GM19193 (cell line): Measurements from ENCODE around the gene HBM.
"Not testable (repeated sequence)": the region's sequence is repeated elsewhere in the genome, so short reads cannot be mapped to it uniquely, and the experiment has no call there.

Source experiments
- POLR2A ChIP-seq: IDR thresholded peaks from 4 replicates; pipeline ENCODE4 v1.6.1; 2011; ENCODE audit not compliant: insufficient read depth, insufficient read length; ENCODE audit errors: extremely low read depth

HBM gene

DNA sequence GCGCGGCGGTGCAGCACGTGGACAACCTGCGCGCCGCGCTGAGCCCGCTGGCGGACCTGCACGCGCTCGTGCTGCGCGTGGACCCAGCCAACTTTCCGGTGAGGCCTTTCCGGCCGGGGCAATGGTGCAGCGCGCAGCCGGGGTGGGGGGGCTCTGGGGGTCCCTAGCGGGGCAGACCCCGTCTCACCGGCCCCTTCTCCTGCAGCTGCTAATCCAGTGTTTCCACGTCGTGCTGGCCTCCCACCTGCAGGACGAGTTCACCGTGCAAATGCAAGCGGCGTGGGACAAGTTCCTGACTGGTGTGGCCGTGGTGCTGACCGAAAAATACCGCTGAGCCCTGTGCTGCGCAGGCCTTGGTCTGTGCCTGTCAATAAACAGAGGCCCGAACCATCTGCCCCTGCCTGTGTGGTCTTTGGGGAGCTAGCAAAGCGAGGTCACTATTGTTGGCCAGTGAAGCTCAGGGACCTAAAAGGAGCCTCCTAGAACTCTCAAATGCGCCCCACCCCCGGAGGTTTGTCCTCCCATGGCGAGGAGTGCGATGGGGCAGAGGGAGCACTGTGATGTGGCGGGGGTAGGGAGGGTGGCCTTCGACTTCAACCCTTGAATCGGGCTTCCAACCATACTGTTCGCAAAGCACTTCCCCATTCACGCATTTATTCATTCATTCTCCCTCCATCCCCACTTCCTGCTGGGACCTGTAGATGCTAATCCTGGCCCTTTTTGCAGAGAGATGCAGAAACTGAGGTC lies 770 bp downstream of the HBM start:
- TF ChIP-seq POLR2A = no peak

DNA sequence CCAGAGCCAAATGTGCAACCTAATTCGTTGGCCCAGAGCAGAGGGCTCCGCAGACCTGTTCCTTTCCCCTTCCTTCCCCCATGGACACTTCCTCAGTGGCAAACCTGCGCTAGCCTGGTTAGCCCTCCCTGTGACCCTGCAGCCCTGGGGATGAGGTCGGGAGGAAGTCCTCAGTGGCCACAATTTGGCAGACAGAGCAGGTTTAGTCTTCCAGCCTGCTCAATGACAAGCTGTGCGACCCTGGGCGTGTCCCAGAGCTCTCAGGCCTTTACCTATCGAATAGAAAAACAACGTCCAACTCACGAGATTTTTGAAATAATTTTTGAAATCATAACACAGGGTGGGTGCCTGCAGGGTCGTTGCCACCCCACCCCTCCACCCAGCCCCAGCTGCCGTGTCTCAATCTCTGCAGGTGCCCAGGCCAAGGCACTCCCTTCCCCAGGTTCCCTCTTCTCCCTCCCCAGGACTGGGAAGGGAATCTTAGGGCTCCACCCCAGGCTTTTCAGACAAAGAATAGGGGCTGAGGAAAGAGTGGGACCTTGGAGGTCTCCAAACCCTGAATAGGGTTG lies 1.4 kb downstream of the HBM start:
- no peak for TF ChIP-seq POLR2A

DNA sequence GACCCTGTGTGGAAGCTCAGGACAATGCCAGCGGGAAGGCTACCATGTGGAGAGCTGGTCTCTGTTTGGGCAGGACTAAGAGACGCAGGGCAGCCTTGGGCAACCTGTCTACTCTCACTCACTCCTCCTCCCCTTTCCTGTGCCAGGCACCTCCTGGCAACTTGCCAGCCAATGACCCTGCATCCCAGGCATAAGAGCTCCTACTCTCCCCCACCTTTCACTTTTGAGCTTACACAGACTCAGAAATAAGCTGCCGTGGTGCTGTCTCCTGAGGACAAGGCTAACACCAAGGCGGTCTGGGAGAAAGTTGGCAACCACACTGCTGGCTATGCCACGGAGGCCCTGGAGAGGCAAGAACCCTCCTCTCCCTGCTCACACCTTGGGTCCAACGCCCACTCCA lies 2.6 kb downstream of the HBM start:
- no peak for TF ChIP-seq POLR2A

DNA sequence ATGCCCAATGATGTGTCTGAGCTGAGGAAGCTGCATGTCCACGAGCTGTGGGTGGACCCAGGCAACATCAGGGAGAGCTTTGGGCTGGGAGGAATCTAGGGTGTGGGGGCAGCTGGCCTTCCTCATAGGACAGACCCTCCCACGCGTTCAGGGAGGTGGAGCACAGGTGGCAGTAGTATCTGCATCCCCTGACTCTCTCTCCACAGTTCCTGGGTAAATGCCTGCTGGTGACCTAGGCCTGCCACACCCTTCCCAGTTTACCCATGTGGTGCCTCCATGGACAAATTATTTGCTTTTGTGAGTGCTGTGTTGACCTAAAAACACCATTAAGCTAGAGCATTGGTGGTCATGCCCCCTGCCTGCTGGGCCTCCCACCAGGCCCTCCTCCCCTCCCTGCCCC lies 3.2 kb downstream of the HBM start:
- TF ChIP-seq POLR2A = no peak

DNA sequence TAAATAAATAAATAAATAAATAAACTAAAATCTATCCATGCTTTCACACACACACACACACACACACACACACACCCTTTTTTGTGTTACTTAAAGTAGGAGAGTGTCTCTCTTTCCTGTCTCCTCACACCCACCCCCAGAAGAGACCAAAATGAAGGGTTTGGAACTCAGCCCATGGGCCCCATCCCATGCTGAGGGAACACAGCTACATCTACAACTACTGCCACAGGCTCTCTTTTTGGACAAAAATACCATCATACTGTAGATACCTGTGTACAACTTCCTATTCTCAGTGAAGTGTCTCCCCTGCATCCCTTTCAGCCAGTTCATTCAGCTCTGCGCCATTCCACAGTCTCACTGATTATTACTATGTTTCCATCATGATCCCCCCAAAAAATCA lies 5.0 kb downstream of the HBM start:
- TF ChIP-seq POLR2A = no peak

DNA sequence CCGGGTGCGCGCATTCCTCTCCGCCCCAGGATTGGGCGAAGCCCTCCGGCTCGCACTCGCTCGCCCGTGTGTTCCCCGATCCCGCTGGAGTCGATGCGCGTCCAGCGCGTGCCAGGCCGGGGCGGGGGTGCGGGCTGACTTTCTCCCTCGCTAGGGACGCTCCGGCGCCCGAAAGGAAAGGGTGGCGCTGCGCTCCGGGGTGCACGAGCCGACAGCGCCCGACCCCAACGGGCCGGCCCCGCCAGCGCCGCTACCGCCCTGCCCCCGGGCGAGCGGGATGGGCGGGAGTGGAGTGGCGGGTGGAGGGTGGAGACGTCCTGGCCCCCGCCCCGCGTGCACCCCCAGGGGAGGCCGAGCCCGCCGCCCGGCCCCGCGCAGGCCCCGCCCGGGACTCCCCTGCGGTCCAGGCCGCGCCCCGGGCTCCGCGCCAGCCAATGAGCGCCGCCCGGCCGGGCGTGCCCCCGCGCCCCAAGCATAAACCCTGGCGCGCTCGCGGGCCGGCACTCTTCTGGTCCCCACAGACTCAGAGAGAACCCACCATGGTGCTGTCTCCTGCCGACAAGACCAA lies 6.7 kb downstream of the HBM start, which contains the start of gene HBA2:
HBA2 (plus strand) TSS at position 503 of the 568 bp plus-strand sequence; CDS start at position 540, 37 bp downstream.
- TF ChIP-seq POLR2A = not testable (repeated sequence)

DNA sequence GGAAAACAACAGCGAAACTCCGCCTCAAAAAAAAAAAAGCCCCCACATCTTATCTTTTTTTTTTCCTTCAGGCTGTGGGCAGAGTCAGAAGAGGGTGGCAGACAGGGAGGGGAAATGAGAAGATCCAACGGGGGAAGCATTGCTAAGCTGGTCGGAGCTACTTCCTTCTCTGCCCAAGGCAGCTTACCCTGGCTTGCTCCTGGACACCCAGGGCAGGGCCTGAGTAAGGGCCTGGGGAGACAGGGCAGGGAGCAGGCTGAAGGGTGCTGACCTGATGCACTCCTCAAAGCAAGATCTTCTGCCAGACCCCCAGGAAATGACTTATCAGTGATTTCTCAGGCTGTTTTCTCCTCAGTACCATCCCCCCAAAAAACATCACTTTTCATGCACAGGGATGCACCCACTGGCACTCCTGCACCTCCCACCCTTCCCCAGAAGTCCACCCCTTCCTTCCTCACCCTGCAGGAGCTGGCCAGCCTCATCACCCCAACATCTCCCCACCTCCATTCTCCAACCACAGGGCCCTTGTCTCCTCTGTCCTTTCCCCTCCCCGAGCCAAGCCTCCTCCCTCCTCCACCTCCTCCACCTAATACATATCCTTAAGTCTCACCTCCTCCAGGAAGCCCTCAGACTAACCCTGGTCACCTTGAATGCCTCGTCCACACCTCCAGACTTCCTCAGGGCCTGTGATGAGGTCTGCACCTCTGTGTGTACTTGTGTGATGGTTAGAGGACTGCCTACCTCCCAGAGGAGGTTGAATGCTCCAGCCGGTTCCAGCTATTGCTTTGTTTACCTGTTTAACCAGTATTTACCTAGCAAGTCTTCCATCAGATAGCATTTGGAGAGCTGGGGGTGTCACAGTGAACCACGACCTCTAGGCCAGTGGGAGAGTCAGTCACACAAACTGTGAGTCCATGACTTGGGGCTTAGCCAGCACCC lies 9.5 kb downstream of the HBM start:
- no peak for TF ChIP-seq POLR2A

DNA sequence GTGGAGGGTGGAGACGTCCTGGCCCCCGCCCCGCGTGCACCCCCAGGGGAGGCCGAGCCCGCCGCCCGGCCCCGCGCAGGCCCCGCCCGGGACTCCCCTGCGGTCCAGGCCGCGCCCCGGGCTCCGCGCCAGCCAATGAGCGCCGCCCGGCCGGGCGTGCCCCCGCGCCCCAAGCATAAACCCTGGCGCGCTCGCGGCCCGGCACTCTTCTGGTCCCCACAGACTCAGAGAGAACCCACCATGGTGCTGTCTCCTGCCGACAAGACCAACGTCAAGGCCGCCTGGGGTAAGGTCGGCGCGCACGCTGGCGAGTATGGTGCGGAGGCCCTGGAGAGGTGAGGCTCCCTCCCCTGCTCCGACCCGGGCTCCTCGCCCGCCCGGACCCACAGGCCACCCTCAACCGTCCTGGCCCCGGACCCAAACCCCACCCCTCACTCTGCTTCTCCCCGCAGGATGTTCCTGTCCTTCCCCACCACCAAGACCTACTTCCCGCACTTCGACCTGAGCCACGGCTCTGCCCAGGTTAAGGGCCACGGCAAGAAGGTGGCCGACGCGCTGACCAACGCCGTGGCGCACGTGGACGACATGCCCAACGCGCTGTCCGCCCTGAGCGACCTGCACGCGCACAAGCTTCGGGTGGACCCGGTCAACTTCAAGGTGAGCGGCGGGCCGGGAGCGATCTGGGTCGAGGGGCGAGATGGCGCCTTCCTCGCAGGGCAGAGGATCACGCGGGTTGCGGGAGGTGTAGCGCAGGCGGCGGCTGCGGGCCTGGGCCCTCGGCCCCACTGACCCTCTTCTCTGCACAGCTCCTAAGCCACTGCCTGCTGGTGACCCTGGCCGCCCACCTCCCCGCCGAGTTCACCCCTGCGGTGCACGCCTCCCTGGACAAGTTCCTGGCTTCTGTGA lies 11.0 kb downstream of the HBM start, which contains the start of gene HBA1:
HBA1 (plus strand) TSS at position 204 of the 906 bp plus-strand sequence; CDS start at position 241, 37 bp downstream.
- not testable (repeated sequence) for TF ChIP-seq POLR2A

DNA sequence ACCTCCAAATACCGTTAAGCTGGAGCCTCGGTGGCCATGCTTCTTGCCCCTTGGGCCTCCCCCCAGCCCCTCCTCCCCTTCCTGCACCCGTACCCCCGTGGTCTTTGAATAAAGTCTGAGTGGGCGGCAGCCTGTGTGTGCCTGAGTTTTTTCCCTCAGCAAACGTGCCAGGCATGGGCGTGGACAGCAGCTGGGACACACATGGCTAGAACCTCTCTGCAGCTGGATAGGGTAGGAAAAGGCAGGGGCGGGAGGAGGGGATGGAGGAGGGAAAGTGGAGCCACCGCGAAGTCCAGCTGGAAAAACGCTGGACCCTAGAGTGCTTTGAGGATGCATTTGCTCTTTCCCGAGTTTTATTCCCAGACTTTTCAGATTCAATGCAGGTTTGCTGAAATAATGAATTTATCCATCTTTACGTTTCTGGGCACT lies 11.6 kb downstream of the HBM start:
- TF ChIP-seq POLR2A = no peak

DNA sequence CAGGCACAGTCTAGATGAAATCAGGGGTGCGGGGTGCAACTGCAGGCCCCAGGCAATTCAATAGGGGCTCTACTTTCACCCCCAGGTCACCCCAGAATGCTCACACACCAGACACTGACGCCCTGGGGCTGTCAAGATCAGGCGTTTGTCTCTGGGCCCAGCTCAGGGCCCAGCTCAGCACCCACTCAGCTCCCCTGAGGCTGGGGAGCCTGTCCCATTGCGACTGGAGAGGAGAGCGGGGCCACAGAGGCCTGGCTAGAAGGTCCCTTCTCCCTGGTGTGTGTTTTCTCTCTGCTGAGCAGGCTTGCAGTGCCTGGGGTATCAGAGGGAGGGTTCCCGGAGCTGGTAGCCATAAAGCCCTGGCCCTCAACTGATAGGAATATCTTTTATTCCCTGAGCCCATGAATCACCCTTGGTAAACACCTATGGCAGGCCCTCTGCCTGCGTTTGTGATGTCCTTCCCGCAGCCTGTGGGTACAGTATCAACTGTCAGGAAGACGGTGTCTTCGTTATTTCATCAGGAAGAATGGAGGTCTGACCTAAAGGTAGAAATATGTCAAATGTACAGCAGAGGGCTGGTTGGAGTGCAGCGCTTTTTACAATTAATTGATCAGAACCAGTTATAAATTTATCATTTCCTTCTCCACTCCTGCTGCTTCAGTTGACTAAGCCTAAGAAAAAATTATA lies 12.3 kb downstream of the HBM start:
- TF ChIP-seq POLR2A = no peak

DNA sequence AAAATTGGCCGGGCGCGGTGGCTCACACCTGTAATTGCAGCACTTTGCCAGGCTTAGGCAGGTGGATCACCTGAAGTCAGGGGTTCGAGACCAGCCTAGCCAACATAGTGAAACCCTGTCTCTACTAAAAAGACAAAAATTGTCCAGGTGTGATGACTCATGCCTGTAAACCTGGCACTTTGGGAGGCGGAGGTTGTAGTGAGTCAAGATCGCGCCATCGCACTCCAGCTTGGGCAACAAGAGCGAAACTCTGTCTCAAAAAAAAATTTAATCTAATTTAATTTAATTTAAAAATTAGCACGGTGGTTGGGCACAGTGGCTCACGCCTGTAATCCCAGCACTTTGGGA lies 12.9 kb downstream of the HBM start:
- TF ChIP-seq POLR2A = no peak

DNA sequence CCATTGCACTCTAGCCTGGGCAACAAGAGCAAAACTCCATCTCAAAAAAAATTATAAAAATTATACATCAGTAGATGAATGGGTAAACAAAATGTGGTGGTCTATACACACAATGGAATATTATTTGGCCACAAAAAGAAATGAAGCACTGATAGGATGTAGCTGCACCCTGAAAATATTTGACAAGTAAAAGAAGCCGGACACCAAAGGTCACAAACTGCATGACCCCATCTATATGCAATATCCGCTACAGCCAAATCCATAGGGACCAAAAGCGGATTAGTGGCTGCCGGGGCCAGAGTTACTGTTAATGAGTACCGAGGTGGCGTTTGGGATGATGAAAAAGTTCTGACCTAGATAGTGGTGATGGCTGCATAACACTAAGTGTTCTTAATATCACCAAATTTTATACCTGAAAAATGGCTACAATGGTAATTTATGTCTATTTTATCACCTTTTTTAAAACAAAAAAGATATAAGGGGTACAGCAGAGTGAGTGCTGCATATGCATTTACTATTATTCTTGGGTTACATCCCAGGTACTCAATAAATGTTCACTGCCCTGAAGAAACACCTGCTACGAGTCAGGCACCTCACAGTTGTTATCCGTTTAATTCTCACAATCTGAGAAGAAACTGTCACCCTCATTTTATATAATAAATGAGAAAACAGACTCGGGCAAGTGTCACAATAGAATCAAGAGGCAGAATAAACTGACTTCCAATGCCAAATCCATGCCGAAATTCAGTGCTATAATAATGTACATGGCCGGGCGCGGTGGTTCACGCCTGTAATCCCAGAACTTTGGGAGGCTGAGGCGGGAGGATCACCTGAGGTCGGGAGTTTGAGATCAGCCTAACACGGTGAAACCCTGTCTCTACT lies 13.7 kb downstream of the HBM start:
- TF ChIP-seq POLR2A = no peak
